NOMO-1 treated with DMSO at 0.1 percent for 48 hours (cell line): Measurements from ENCODE around the gene ZNF529.
"Not testable (repeated sequence)": the region's sequence is repeated elsewhere in the genome, so short reads cannot be mapped to it uniquely, and the experiment has no call there.

ENCODE experiments used
- DNase-seq: peaks from one replicate; lab custom pipeline; 2025; ENCODE audit not compliant: unreplicated experiment; lab: John Stamatoyannopoulos, UW

ZNF529 gene

DNA sequence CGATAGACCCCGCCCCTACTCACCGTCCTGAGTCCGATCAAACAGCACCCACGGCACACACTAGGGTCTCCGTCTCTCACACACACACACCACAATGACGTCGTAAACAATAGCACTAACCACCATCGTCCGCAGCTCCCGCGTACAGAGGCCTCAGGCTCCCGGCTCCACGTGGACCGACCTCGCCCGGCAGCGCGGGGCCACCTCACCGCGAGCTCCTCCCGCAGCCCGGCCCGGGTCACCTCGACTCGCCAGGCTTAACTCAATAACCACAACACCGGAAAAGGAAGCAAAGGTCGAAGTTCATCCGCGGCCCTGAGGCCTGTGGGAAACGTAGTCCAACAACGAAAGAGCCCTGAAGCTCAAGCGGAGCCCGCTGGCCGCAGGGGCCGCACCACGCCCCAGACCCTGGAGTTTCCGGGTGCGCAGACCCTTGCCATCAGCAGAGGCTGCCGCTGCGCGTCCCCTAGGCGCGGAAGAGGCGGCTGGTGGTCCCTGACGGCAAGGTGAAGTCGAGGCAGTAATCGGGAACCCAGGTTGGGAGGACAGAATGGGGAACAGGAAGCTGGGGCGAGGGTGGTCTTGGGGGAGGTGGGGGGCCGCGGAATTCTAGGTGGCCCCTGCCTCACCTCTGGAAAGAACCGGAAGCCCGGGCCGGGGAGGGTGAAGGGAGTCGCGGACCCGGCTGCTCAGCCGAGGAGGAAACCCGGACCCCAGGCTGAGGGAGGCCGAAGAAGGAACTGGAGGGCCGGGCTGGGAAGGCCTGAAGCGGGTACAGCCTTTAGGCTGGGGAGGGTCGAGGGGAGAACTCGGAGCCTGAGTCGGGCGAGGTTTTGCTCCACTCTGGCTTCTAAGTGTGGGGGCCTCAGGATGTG, at the start of gene ZNF529:
ZNF529 (minus strand) TSS at position 273 of the 875 bp plus-strand sequence. CDS start 946 bp downstream, outside the sequence.
- DNase-seq = peak; percentile 91

DNA sequence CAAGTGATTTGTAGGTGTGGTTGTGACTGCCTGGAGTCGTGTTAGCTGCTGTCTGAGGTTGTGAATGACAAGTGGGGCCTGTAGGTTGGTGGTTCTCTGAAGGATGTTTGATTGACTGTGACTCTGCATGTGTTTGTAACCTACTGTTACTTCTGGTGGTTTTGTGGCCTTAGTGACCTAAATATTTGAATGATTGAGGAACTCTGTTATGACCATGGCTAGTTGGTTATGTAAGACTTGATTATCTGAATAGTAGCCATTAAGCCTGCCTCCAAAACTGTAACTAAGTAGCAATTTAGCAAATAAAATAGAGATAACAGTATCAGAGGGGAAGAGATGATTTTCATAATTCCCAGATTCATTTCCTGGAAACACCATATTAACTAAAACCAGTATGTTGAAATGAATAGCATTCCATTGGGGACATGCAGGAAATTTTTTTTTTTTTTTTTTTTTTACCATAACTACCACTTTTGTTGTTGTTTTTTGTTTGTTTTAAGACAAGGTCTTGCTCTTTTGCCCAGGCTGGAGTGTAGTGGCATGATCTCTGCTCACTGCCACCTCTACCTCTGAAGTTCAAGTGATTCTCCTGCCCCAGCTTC, 32.9 kb upstream of the ZNF529 start:
- DNase-seq = no peak

DNA sequence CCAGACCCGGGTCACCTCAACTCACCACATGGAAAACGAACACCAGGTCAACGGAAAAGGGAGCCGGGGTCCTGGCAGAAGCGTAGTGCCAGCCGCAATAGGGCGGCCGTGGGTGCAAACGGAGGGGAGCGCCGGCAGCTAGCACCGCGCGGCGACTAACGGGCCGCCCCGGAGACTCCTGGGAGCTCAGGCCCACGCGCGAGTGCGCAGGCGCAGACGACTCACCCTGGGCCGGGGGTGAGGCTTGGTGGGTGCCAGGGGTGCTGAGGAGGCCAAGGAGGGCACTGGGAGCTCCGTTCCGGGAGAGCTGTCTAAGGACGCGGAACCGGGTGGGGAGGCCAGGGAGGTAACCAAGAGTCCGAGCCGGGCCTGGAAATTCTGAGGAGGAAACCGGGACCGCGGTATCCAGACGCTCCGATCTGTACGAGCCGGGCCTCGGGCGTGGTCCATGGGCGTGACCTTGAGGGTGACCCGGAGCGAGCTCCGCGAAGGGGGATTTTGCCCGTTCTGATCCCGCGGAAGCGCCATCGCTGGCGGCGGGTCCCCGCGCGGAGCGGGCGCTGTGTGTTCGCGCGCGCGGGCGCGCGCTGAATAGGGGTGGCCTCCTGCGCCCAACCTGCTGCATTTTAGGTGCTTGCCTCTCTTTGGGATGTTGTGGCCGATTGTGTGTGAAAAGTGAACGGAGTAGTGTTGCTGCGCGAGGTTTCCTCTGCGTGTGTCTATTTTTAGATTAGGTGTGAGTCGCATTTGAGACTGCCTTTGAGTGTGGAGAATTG, 32.2 kb upstream of the ZNF529 start, which contains the start of gene ZNF382:
ZNF382 (plus strand) TSS at position 213 of the 776 bp plus-strand sequence. CDS start 4,602 bp downstream, outside the sequence.
- DNase-seq = no peak

DNA sequence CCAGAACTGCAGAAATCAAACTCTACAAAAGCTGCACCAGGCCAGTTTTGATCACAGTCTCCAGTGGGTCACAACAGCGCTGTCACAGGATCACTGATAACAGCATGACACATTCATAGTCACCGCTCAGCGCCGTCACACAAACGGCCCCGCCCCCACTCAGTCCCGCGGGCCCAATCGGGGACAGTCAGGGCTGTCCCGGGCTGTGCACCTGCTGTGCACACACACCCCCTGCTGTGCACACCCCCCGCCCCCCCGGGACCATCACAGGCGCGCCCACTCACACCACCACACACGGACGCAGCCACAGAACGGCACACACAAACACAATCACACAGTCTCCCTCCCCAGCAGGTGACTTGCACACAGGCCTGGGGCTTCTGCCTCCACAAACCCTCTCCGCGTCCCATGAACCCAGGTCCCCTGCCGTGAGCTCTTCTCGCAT, 31.6 kb upstream of the ZNF529 start:
- no peak for DNase-seq

DNA sequence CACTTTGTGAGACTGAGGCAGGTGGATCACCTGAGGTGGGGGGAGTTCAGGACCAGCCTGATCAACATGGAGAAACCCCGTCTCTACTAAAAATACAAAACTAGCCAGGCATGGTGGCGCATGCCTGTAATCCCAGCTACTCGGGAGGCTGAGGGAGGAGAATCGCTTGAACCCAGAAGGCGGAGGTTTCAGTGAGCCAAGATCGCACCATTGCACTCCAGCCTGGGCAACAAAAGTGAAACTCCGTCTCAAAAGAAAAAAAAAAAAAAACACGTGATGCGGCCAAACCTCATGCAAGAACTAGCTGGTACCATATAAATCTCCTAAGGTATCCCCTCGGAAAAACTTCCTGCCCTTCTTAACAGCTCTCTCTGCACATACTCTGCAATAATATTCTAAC, 29.6 kb upstream of the ZNF529 start:
- DNase-seq = not testable (repeated sequence)

DNA sequence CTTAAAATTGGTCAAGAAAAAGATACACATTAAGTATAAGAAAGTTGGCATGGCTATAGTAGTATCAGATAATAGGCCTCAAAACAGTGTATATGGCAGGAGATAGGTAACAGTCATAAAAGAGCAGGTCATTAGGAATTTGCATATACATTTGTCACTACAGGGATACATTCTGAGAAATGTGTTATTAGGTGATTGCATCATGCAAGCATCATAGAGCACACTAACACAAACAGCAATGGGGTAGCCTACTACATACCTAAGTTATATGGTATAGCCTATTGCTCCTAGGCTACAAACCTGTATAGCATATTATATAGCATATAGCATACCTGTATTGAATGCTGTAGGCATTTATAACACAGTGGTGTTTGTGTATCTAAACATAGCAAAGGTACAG, 6.2 kb upstream of the ZNF529 start:
- no peak for DNase-seq

- no peak for DNase-seq
Measured at GRCh38 chr19:36577271-36577996, 4.3 kb upstream of the ZNF529 start.

GRCh38 chr19:36574741-36575140, 1.6 kb upstream of the ZNF529 start:
- no peak for DNase-seq

- no peak for DNase-seq
Measured at GRCh38 chr19:36573895-36574720, 1.0 kb upstream of the ZNF529 start.

- DNase-seq = no peak
Measured at GRCh38 chr19:36572593-36573019, 486 bp downstream of the ZNF529 start.

GRCh38 chr19:36564391-36564790, 8.7 kb downstream of the ZNF529 start:
- DNase-seq = no peak

- DNase-seq = peak; percentile 2
Measured at GRCh38 chr19:36547001-36547732, 25.9 kb downstream of the ZNF529 start.

- DNase-seq = no peak
Measured at GRCh38 chr19:36528921-36529518, 44.1 kb downstream of the ZNF529 start.

- DNase-seq = peak; percentile 94
Measured at GRCh38 chr19:36528194-36528920, 44.7 kb downstream of the ZNF529 start, which contains the start of gene ZNF260. ZNF260 (minus strand) TSS chr19:36528271; CDS start chr19:36515238, 13,033 bp downstream.

DNA sequence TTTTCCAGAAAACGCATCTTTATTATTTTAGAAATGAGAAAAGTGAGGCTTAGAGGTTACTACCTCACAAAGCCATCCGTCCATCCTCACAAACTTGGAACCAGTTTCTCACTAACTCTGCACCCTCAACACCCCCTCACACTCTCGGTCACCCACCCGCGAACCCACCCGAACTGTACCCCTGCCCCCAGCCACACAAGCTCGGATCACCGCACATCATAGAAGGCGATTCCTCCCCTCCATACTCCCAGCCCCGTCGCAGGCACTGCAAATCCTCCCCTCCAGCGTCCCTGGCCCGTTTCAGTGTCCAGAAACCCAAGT, 45.3 kb downstream of the ZNF529 start:
- DNase-seq = no peak

DNA sequence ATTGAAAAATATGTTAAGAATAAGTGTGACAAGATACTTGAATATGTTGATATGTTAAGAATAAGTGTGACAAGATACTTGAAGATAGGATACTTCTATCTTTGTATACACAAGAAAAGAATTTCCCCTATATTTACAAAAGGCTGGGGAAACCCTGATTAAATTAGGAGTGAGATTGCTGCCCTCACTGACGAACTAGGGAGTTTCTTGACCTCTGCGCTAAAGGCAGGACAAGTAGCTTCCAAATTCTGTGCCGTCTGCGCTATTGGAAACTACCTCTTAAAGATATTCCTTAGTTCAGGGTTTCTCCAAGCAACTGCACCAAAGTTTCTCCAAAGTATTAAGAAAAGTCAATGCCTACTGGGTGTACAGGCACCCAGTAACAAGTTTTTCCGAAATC, 45.8 kb downstream of the ZNF529 start:
- no peak for DNase-seq

DNA sequence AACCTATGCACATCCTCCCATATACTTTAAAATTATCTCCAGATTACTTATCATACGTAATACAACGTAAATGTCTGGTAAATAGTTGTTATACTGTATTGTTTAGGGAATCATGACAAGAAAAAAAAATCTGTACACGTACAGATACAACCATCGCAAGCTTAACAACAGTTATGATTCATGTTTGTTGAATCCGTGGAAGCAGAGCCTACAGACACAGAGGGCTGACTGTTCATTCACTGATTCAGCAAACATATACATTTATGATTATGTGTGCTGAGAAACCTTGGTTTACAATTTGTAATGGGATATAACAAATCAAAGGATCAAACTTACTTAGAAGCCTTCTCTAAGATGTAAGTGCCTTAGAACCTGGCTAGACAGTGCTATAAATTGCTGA, 46.5 kb downstream of the ZNF529 start:
- no peak for DNase-seq

- DNase-seq = no peak
Measured at GRCh38 chr19:36524617-36525016, 48.5 kb downstream of the ZNF529 start.
